Neural progenitor cell (in vitro differentiated cells): ENCODE data around the gene RYR1.

Experiments used
- EZH2 ChIP-seq: fragments of 200-600 bp; sonication (generic); IDR thresholded peaks from 2 replicates; pipeline ENCODE4 v1.6.1; 2017; ENCODE audit warnings: antibody characterized with exemption, mild to moderate bottlenecking, moderate library complexity
- TF ChIP-seq, protein P1 (sequence below): fragments of 200-600 bp; sonication (generic); IDR thresholded peaks from 2 replicates; pipeline ENCODE4 v1.5.1; 2017; ENCODE audit warnings: antibody characterized with exemption, mild to moderate bottlenecking

- TF ChIP-seq, protein P1, sequence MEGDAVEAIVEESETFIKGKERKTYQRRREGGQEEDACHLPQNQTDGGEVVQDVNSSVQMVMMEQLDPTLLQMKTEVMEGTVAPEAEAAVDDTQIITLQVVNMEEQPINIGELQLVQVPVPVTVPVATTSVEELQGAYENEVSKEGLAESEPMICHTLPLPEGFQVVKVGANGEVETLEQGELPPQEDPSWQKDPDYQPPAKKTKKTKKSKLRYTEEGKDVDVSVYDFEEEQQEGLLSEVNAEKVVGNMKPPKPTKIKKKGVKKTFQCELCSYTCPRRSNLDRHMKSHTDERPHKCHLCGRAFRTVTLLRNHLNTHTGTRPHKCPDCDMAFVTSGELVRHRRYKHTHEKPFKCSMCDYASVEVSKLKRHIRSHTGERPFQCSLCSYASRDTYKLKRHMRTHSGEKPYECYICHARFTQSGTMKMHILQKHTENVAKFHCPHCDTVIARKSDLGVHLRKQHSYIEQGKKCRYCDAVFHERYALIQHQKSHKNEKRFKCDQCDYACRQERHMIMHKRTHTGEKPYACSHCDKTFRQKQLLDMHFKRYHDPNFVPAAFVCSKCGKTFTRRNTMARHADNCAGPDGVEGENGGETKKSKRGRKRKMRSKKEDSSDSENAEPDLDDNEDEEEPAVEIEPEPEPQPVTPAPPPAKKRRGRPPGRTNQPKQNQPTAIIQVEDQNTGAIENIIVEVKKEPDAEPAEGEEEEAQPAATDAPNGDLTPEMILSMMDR: no peak
- TF ChIP-seq EZH2: no peak
Observed at GRCh38 chr19:38469151-38469550, 35.7 kb downstream of the RYR1 start.
